CD4-positive, alpha-beta T cell (primary cell): ENCODE data around the gene CAPS2. TPM values are rescaled to one million over a fixed set of nuclear protein-coding genes. Genes with fewer than 3 reads are reported as not detected.

Source experiments
- ATAC-seq: fragments of 200-7000 bp; cut with Tn5 transposase; one replicate; pipeline ENCODE4 v1.10.0; 2022; ENCODE audit warnings: mild to moderate bottlenecking; ENCODE audit not compliant: poor library complexity
- CTCF ChIA-PET: fragments of 350-600 bp; sonication (Branson Sonifier 250); formaldehyde crosslinking; loops from one replicate; lab custom pipeline; 2021; ENCODE audit warnings: antibody characterized with exemption, inconsistent platforms; lab: Charles Lee
- POLR2A ChIA-PET: fragments of 350-600 bp; sonication (Branson Sonifier 250); formaldehyde crosslinking; loops from one replicate; lab custom pipeline; 2021; ENCODE audit warnings: antibody characterized with exemption, inconsistent platforms; lab: Charles Lee
- DNase-seq, 14 experiments: peaks; one replicate each; pipeline ENCODE4 v3.0.0-alpha.2; 2013 to 2020; ENCODE audit warnings: mixed read lengths in 2 of 14
- H3K27ac ChIP-seq, 2 donors: one replicate each; pipeline versions ENCODE4 v1.5.1 to v1.7.0; 2013; ENCODE audit warnings: low read length in 2 of 2, low read depth in 1 of 2, mild to moderate bottlenecking in 1 of 2
- H3K27me3 ChIP-seq, 2 experiments: 1 replicate in 1 of 2; 2 replicates in 1 of 2; pipeline versions ENCODE4 v1.6.1 to v1.7.0; 2013; ENCODE audit warnings: low read length in 2 of 2, control low read depth in 1 of 2, mild to moderate bottlenecking in 1 of 2, moderate library complexity in 1 of 2; ENCODE audit not compliant: insufficient read depth in 2 of 2, control insufficient read depth in 1 of 2
- H3K36me3 ChIP-seq: one replicate; pipeline ENCODE4 v1.6.1; 2013; ENCODE audit warnings: low read length, control low read depth; ENCODE audit not compliant: insufficient read depth
- H3K4me1 ChIP-seq: one replicate; pipeline ENCODE4 v1.6.1; 2013; ENCODE audit warnings: low read length, control low read depth; ENCODE audit not compliant: insufficient read depth
- H3K4me3 ChIP-seq: one replicate; pipeline ENCODE4 v1.5.1; 2013; ENCODE audit warnings: mild to moderate bottlenecking, low read length, moderate library complexity
- H3K9me3 ChIP-seq, 2 experiments: 1 replicate in 1 of 2; 2 replicates in 1 of 2; pipeline versions ENCODE4 v1.6.1 to v1.7.0; 2013; ENCODE audit warnings: low read length in 2 of 2, mild to moderate bottlenecking in 2 of 2, control low read depth in 1 of 2, moderate library complexity in 1 of 2; ENCODE audit not compliant: control insufficient read depth in 1 of 2, insufficient read depth in 1 of 2
- H3K27ac Mint-ChIP-seq: one replicate; pipeline ENCODE4 v1.8.0; 2020; ENCODE audit warnings: mixed read lengths
- H3K27me3 Mint-ChIP-seq: one replicate; pipeline ENCODE4 v1.8.0; 2021; ENCODE audit warnings: mixed read lengths
- H3K36me3 Mint-ChIP-seq: one replicate; pipeline ENCODE4 v1.8.0; 2021; ENCODE audit warnings: low read depth, mixed read lengths
- H3K4me1 Mint-ChIP-seq: one replicate; pipeline ENCODE4 v1.8.0; 2021; ENCODE audit warnings: low read depth, mixed read lengths
- H3K4me3 Mint-ChIP-seq: one replicate; pipeline ENCODE4 v1.8.0; 2020; ENCODE audit warnings: mild to moderate bottlenecking, mixed read lengths
- H3K9me3 Mint-ChIP-seq: one replicate; pipeline ENCODE4 v1.8.0; 2020; ENCODE audit warnings: mixed read lengths
- CTCF ChIP-seq: fragments of 200-600 bp; IDR thresholded peaks from one replicate; pipeline ENCODE4 v1.8.0; 2022; ENCODE audit warnings: antibody characterized with exemption, mild to moderate bottlenecking
- intact Hi-C, 2 experiments: fragments of 100-400 bp; cut with DNase I in 1 of 2; cut with micrococcal nuclease in 1 of 2; formaldehyde crosslinking; loops; one replicate each; pipeline versions ENCODE4 v1.15.1 to v1.9.0; 2023 to 2025; cut with DNase I, micrococcal nuclease
- total RNA-seq, 174 experiments: library from RNA in 2 of 174; stranded (reverse) in 2 of 174; gene quantifications; one replicate each; pipeline ENCODE4 v1.2.3 and lab custom pipeline; 2021 to 2026

The CAPS2 gene
- total RNA-seq, 2 experiments from 2014 or later = 1.3 to 1.9 TPM

GRCh38 chr12:75294797-75295196, 35.3 kb downstream of the CAPS2 start:
- H3K9me3 Mint-ChIP-seq = no peaks in the 10 kb centered on the region
- ChIA-PET POLR2A (no interaction called here), CTCF (interaction anchor here (1.0 kb wide), 1 partner anchor 10 kb away, joined by 4 read pairs; no protein-coding TSS in a partner anchor)
- H3K4me1 ChIP-seq = no peaks in the 10 kb centered on the region
- H3K36me3 Mint-ChIP-seq = no peaks in the 10 kb centered on the region
- no peak overlapping the region for H3K27ac ChIP-seq
- no peaks in the 10 kb centered on the region for H3K9me3 ChIP-seq
- no peak overlapping the region for H3K4me3 ChIP-seq
- no peak for DNase-seq
- H3K27ac Mint-ChIP-seq = no peak overlapping the region
- H3K27me3 Mint-ChIP-seq = no peaks in the 10 kb centered on the region
- intact Hi-C loops = no loop called here
- no peak overlapping the region for H3K4me3 Mint-ChIP-seq
- H3K36me3 ChIP-seq = no peaks in the 10 kb centered on the region
- no peaks in the 10 kb centered on the region for H3K27me3 ChIP-seq
- no peaks in the 10 kb centered on the region for H3K4me1 Mint-ChIP-seq
- ATAC-seq = no peak
- no peak for TF ChIP-seq CTCF

- no peaks in the 10 kb centered on the region for H3K4me1 ChIP-seq
- Mint-ChIP-seq H3K4me3 (no peak overlapping the region), H3K36me3 (no peaks in the 10 kb centered on the region), H3K27me3 (no peaks in the 10 kb centered on the region), H3K4me1 (no peaks in the 10 kb centered on the region), H3K27ac (no peak overlapping the region), H3K9me3 (no peaks in the 10 kb centered on the region)
- no peak for DNase-seq
- H3K36me3 ChIP-seq = no peaks in the 10 kb centered on the region
- no peaks in the 10 kb centered on the region for H3K9me3 ChIP-seq
- TF ChIP-seq CTCF = no peak
- ChIA-PET CTCF (no interaction called here), POLR2A (no interaction called here)
- H3K4me3 ChIP-seq = no peak overlapping the region
- intact Hi-C loops = no loop called here
- no peak for ATAC-seq
- no peaks in the 10 kb centered on the region for H3K27me3 ChIP-seq
- no peak overlapping the region for H3K27ac ChIP-seq
Measured at GRCh38 chr12:75294336-75294735, 35.8 kb downstream of the CAPS2 start.

- H3K27ac ChIP-seq = no peak overlapping the region
- H3K27me3 Mint-ChIP-seq = no peaks in the 10 kb centered on the region
- ATAC-seq = no peak
- ChIA-PET POLR2A (no interaction called here), CTCF (no interaction called here)
- H3K4me3 Mint-ChIP-seq = no peak overlapping the region
- no peak overlapping the region for H3K4me3 ChIP-seq
- no peaks in the 10 kb centered on the region for H3K4me1 ChIP-seq
- H3K27ac Mint-ChIP-seq = no peak overlapping the region
- no peaks in the 10 kb centered on the region for H3K9me3 Mint-ChIP-seq
- no peaks in the 10 kb centered on the region for H3K9me3 ChIP-seq
- TF ChIP-seq CTCF = no peak
- no peaks in the 10 kb centered on the region for H3K4me1 Mint-ChIP-seq
- H3K36me3 ChIP-seq = no peaks in the 10 kb centered on the region
- H3K36me3 Mint-ChIP-seq = no peaks in the 10 kb centered on the region
- intact Hi-C loops = no loop called here
- no peaks in the 10 kb centered on the region for H3K27me3 ChIP-seq
- DNase-seq = no peak
Measured at GRCh38 chr12:75291014-75291413, 39.1 kb downstream of the CAPS2 start.
